ENCODE data around the gene GDPD4.

GDPD4 gene

DNA sequence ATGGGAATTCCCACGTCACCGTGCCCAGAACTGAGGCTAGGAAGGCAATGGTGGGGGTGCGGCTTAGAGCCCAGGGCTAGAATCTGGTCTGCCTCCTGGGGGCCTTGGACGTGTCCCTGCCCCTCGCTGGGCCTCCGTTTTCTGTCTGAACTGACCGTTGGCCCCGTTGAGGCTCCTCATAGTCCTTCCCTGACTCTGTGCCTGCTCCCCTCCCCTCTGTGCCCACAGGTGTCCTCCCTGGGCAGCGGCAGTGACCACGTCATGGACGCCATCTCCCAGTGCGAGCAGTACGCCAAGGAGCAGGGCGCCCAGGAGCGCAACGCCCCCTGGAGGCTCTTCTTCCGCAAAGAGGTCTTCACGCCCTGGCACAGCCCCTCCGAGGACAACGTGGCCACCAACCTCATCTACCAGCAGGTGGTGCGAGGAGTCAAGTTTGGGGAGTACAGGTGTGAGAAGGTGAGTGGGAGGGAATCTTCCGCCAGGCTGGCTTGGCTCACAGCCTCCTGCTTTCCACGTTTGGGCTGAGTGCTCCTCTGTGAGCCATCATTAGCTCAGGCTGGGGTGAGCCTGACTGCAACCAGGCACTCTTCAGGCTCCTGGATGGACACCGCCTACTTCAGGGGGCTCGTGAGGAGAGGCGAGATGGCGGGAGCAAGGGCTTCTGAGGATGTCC is 109.5 kb downstream of the GDPD4 start:
- H3K27ac ChIP-seq, result peak overlapping the region; percentile 89
- TF ChIP-seq, protein P1, sequence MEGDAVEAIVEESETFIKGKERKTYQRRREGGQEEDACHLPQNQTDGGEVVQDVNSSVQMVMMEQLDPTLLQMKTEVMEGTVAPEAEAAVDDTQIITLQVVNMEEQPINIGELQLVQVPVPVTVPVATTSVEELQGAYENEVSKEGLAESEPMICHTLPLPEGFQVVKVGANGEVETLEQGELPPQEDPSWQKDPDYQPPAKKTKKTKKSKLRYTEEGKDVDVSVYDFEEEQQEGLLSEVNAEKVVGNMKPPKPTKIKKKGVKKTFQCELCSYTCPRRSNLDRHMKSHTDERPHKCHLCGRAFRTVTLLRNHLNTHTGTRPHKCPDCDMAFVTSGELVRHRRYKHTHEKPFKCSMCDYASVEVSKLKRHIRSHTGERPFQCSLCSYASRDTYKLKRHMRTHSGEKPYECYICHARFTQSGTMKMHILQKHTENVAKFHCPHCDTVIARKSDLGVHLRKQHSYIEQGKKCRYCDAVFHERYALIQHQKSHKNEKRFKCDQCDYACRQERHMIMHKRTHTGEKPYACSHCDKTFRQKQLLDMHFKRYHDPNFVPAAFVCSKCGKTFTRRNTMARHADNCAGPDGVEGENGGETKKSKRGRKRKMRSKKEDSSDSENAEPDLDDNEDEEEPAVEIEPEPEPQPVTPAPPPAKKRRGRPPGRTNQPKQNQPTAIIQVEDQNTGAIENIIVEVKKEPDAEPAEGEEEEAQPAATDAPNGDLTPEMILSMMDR (conservative IDR thresholded peaks at IDR 0.05), result peak; percentile 99

DNA sequence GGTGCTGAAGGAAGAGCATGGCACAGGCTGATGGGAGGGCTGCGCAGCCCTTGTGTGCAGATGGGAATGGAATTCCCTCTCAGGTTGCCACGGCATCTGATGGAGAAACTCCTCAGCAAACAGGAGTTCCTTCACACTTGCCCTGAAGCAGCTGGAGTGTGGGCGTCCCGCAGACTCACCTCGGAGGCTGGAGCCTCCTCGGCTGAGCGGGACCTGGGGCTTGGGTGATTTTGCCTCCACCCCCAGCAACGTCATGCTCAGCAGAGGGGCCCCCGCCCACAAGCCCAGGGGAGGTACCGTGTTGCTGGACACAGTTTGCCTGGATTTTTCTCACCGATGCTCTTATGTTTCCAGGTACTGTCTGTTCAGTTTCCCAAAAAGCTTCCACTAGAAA is 110.1 kb downstream of the GDPD4 start:
- TF ChIP-seq, protein P1 (conservative IDR thresholded peaks at IDR 0.05), result no peak
- peak overlapping the region; percentile 89 for H3K27ac ChIP-seq

DNA sequence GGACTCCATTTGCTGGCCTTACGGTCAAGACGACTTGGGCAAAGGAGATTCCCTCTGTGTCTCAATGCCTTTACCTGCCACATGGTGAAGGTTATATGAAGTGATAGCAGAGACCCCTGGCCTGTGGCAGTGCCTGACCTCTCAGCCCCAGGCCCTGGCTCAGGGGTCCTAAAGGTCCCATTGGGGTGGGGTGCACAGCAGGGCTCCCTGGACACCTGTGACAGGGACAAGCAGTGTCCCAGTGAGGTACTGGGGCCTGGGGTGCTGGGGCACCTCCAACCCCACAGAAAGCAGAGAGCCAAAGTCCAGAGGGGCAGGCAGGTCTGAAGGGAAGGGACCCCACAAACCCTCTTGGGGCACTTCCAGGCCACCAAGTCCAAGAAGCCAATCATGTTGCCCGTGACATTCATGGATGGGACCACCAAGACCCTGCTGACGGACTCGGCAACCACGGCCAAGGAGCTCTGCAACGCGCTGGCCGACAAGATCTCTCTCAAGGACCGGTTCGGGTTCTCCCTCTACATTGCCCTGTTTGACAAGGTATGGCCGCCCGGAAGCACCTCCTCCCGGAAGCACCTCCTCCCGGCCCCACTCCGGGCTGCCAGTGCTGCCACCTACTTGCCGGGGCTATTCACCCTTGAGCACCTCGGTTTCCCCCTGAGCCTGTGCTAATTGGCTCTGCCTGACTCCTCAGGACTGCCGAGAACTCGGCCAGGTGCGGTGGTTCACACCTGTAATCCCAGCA is 111.0 kb downstream of the GDPD4 start:
- no peak overlapping the region for H3K27ac ChIP-seq
- TF ChIP-seq, protein P1 (conservative IDR thresholded peaks at IDR 0.05), result no peak

DNA sequence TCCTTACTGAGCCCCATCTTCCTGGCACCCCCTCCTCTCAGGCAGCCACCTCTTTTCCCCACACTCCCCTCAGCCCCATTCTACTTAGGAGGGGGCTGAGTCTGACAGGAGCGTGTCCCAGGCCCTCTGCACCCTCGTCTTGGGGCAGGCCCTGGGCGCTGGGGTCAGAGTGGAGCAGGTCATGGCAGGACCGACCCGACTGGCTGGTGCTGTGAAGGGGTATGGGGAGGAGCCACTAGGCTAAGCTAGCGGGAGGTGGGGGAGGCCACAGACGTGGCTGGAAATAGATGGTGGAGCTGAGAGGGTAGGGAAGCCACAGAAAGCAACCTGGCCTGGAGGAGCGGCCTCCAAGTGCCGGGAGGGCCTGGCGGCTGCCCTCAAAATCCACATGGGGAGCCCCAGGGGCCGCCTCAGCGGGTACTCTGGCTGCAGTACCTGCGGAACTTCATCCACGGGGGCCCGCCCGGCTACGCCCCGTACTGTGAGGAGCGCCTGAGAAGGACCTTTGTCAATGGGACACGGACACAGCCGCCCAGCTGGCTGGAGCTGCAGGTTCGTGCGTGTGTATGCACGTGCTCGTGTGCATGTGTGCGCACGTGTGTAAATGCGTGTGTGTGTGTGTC is 111.8 kb downstream of the GDPD4 start:
- TF ChIP-seq, protein P1 (conservative IDR thresholded peaks at IDR 0.05), result no peak
- H3K27ac ChIP-seq, result no peak overlapping the region

GRCh38 chr11:77188633-77189491 is 112.6 kb downstream of the GDPD4 start:
- no peak overlapping the region for H3K27ac ChIP-seq
- TF ChIP-seq, protein P1 (conservative IDR thresholded peaks at IDR 0.05), result no peak; the same call in 1 of the 2 replicates

DNA sequence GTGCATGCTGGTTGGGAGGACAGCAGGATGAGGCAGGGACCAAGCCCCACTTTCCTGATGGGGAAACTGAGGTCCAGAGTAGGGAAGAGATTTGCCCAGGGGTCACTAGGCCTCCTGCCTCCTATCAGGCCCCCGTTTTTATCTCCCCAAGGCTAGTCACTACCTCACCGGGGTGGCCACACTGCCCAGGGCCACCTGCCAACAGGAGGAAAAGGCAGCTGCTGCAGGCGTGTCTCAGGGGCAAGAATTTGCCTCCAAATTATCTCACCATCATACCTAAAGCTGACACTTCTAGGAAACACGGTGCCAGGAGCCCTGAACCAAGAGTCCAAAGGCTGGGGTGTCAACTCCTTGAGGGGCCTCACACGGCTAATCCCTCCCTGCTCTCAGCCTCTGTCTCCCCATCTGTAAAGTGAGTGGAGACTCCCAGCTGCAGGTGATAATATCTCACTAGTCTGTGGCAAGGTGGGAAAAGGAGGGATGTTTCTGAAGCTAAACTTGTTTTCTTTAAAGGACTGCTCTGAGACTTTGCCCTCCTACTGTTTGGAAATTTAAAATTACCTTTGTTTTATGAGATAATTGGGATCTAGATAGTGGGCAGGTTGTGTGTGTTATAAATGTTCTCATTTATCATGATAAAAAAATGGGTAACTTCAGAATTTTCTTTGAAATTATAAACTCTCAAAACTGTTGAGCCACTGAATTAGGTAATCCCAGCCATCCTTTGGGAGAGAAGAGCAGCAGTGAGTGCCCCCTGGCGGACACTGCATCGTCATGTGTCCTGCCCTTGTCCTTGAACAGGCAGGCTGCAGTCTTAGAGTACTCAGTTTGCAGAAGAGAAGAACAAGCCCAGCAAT is 113.5 kb downstream of the GDPD4 start:
- H3K27ac ChIP-seq, result no peak overlapping the region
- TF ChIP-seq, protein P1 (conservative IDR thresholded peaks at IDR 0.05), result peak; percentile 99
